Cortex of kidney (tissue), 1 donor: ENCODE results near the gene ADGRG7.

ENCODE experiments used
- DNase-seq: peaks from one replicate; lab custom pipeline; 2025; lab: John Stamatoyannopoulos, UW

The ADGRG7 gene

DNA sequence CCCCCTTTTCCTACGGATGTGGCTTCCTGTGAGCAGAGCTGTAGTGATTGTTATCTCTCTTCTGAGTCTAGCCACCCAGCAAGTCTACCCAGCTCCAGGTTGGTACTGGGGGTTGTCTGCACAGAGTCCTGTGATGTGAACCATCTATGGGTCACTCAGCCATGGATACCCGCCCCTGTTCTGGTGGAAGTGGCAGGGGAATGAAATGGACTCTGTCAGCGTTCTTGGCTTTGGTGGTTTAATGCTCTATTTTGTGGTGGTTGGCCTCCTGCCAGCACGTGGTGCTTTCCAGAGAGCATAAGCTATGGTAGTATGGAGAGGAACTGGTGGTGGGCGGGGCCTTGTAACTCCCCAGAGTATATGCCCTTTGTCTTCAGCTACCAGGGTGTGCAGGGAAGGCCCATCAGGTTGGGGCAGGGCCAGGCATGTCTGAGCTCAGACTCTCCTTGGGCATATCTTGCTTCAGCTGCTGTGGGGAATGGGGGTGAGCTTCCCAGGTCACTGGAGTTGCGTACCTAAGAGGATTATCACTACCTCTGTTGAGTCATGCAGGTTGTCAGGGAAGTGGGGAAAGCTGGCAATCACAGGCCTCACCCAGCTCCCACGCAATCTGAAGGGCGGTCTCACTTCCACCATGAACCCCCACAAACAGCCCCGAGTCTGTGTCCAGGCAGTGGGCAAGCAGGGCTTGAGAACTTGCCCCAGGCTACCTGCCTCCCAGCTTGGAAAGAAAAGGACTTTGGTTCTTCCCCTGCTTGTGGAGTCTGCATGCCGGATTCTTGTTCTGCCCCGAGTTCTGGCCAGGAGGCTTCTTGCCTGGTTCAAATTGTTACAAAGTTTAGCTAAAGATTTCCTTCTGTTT is 9.0 kb upstream of the ADGRG7 start:
- DNase-seq: no peak

DNA sequence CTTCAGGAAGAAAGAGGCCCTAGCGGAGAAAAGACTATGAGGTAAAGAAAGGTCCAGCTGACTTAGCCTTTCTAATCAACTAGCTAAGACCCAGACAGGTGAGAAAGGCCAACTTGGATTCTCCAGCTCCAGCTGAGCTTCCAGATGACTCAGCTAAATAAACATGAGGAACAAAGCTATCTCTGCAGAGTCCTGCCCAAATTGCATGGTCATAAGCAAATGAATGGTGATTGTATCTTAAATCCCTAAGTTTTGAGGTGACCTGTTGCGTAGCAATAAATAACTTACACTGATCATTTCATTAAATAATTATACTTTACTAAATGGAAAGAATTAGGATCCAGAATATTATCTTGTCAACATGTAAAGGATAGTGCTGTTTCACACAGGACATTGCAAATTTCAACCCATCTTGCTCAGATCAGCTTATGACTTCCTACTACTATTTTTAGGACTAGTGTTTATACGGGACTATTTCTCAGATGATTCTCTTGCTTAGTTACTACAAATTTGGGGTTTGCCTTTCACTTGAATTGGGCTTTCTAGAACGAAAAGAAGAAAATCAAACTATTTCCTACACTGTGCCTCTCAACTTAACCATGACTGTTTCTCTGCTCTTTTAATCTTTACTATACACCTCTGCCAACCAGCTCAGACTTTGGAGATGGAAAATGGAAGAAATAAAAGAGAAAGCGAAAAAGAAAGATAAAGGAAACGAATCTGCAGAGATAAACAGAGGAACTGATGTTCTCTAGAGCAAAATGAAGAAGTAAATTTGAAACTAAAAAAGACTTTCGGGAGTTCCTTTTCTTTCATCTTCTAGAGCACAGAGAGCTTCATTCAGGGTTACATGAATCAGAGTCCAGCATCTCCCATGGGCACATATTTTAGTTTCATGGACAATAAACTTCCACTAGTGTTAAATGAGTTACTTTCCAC is 6.6 kb upstream of the ADGRG7 start:
- no peak for DNase-seq

DNA sequence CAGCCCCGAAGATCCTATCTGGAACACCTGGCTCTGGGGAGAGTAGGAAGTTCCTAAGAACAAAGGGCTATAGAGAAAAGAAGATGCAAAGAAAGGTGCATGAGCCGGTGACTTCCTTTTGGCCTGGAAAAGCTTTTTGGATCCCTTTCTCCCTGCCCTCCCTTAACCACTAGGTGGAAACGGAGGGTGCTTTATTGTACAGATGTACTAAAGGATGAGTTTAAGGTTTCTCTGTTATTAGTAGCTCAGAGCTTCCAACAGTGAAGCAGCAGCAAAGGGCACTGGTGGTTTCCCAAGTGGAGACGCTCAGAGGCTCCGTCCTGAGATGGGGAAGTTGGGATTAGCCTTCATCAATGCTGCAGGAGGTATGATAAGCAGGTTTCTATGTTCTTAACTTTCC is 5.9 kb upstream of the ADGRG7 start:
- DNase-seq: no peak

DNA sequence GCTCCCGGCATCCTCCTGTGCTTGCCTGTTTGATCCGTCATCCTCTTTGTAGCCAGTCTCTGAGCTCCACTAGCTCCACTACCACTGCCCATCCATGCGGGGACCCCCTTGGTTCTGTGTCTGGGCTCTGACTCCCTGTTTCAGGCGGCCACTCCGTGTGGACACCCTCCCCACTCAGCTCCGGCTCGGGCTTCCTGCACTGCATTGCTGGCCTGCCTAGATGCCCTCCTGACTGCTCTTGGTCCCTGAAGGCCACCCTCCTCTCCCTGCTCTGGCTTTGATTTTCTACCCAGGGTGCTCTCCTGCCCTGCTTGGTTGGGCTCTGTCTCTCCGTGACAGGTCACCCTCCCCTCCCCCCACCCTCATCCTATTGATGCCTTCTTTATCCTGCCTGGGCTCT is 4.0 kb upstream of the ADGRG7 start:
- no peak for DNase-seq

DNA sequence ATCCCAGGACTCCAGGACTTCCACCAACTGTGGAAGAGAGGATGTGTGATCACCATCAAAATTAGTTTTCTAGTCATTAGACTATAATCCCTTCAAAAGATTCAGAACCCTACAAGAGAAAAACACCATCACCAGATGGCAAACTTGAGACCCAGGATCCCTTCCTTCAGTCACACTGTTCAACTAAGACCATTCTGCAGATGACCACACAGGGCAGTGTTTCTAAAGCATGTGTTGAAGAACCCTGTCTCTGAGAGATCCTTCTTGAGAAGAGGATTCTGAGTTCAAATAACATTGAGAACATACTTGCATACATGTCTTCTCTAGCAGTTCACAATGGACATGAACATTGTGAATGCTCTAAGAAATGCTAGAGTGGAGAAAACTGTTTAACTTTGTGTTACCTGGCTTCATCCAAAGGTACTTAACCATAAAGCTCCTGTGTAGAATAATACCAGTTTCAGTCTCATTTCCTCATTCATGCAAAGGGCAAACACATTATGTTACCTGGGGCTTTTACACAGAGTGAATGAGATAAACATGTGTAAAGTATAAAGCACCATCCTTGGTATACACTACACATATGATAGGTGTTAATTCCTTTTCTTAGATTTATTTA is 2.4 kb upstream of the ADGRG7 start:
- DNase-seq: no peak

- DNase-seq: no peak
These were observed 562 bp downstream of the ADGRG7 start for GRCh38 chr3:100609963-100610362.

DNA sequence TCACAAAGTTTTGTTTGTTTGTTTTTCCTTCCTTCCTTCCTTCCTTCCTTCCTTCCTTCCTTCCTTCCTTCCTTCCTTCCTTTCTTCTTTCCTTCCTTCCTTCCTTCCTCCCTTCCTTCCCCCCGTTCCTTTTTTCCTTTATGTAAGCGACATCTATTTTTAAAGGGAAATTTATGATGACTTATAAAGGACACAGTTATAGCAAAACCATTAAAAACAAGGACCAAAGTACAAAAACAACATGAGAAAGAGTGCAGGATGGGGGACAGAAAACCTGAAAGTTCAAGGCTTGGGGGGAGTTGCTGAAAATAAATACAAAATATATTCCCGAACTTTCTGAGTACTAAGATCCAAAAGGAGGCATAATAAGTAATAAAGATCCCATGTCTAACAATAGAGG is 1.8 kb downstream of the ADGRG7 start:
- DNase-seq: no peak

DNA sequence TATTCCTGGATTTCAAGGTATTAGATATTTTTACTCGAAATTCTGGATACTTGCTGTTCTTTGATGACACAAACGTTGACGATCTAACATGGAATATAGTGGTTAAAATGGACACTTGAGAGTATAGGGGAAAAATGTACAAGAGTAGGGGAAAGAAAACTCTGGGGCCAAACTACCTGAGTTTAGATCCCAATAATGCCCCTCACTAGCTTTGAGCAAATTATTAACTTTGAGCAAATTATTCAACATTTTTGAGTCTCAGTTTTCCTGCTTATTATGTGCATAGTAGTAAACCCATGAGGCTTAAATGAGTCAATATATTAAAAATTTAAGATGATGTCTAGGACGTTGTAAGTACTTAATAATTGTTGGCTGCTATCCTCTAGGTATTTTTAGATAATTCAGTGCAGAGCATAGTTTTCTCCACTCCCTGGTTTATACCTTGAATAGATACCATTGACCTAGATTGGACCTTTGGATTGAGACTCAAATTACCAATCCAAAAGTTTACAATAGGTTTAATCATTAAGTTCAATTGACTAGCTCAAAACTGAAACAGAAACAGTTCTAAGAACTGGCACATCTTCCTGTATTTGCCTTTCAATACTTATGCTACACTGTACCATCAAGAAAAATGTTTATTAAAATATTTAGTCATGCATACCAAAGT is 4.5 kb downstream of the ADGRG7 start:
- DNase-seq: no peak

DNA sequence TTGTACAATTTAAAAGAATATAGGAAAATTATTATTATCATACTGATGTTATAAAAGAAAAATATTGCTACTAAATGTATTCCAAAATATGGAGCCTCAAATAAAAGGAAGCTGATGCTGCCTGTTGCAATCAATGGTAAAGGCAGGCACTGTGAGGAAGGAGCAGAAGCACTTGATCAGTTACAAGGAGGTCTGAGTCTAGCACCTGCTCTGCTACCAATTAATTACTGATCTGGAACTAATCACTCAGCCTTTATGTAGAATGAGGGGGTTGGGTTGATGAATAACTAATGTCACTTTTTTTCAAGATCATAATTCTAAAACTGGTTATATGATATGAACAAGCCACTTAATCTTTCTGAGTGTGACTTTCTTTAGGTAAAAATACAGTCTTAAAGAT is 5.5 kb downstream of the ADGRG7 start:
- no peak for DNase-seq

- DNase-seq: no peak
These were observed 6.3 kb downstream of the ADGRG7 start for GRCh38 chr3:100615684-100616083.

GRCh38 chr3:100621251-100621650 is 11.8 kb downstream of the ADGRG7 start:
- DNase-seq: no peak

DNA sequence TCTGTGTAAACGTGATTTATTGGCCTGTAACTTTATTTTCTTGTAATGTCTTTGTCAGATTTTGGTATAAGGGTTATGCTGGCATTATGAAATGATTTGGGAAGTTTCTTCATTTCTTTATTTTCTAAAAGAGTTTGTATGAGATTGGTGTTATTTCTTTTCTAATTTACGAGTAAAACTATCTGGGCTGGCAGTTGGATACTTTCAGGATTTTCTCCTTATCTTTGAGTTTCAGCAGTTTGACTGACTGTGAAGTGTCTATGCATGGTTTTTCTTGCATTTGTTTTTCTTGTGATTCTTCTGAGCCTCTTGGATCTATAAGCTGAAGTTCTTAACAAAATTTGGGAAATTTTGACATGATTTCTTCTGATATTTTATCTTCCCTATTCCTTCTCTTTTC is 18.1 kb downstream of the ADGRG7 start:
- no peak for DNase-seq

DNA sequence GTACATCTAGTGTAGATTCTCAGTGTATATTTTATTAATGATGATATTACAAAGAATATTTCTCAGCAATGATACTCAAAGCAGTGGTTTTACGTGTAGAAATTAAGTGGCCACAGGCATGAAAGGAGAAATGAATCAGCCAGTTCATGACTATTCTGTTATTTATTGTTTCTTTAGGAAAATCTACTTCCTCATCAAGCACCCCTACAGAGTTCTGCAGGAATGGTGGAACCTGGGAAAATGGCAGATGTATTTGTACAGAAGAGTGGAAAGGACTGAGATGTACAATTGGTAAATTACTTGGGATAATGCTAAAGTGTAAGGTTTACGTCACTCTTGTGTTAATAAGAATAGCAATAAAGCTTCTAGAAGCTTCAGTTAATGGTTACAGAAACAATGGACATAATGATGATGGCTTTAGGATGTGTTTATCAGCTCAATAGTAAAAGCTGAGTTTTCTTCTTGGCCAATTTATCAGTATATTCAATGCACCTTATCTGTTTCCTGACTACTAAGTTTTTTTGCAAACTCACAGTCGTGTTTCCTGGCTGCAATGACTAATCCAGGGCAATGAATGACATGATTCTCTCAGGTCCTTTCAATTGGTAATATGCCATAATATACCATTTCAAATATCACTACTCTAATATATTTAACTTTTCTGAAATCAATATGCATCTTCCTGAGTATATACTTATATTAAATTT is 20.2 kb downstream of the ADGRG7 start:
- DNase-seq: no peak

- no peak for DNase-seq
These were observed 21.3 kb downstream of the ADGRG7 start for GRCh38 chr3:100630664-100631063.

DNA sequence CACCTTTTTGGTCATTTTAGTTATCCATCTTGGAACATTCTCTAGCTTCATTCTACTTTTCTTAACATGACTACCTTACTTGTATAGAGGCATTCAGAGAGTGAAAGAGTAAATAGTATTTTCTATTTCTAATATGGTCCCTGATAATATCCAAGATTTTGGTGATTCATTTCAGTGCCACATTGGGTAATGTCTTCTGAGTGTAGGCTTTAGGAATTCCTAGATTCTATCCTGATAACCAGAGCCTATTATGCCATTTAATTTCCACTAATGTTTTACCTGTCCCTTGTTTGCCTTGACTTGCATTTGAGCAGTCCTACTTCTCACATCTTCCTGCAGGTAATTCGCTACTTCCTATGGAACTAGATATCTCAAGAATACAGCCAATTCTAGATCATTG is 21.8 kb downstream of the ADGRG7 start:
- DNase-seq: no peak

DNA sequence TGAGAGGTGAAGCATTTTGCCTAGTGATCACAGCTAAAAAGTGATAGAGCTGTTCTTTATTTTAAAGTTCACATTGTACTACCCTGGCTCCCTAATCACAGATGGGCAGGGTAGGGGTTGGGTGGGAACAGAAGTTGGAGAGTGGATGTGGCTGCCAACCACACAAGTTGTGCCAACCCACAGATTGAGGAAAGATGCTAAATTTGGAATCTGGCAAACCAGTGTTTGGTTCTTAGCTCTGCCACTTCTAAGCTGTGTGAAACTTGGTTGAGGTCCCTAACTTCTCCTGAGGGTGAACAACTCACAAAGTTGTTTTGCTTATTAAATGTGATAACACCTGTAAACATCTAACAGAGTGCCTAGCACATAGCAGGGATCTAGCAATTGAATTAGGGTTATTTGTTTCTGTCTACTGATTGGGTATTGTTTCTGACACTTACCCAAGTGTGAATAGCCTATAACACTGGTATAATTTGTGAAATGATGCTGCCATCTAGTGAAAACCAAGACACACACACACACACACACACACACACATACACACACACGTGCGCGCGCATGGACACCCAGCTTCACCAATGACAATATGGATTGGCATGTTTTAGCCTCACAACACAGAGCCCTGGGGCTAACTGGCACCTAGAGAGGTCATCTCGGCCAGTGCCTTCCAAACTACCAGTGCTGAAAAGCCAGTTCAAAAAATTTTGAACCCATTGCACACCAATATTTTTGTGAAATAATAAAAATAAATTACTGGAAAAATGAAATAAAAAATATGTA is 25.3 kb downstream of the ADGRG7 start:
- no peak for DNase-seq

- DNase-seq: no peak
These were observed 25.9 kb downstream of the ADGRG7 start for GRCh38 chr3:100635273-100635701.

DNA sequence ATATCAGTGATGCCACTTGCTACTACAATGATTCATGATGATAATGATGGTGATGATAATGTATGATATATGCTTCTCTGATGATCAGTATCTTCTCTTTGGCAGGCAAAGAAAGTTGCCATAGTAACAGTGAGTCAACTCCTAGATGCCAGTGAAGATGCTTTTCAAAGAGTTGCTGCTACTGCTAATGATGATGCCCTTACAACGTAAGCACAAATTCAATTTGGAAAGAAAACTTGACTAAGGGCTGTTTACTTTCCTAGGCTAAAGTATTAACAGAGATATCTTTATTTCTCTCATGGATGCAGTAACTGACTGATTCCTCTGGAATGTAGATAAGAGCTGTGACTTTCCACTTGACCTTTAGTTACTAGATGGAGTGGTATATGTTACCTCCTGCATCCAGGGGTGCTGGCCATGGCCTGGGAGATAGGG is 27.8 kb downstream of the ADGRG7 start:
- no peak for DNase-seq

GRCh38 chr3:100640633-100641032 is 31.2 kb downstream of the ADGRG7 start:
- no peak for DNase-seq

GRCh38 chr3:100641471-100642032 is 32.2 kb downstream of the ADGRG7 start:
- no peak for DNase-seq
